Measurements from ENCODE around the gene ZMIZ2.

GRCh38 chr7:44814919-44815318 is 66.3 kb downstream of the ZMIZ2 start:
- TF ChIP-seq EP300 (IDR thresholded peaks at IDR 0.05; ENCODE audit: borderline replicate concordance in 1 of 2, low read depth in 2 of 2, low read length in 2 of 2) = no peak
- no peak for TF ChIP-seq FOSL1 (IDR thresholded peaks at IDR 0.05; ENCODE audit: insufficient read depth, low read depth, low read length)
- no peak for TF ChIP-seq POLR2AphosphoS5 (IDR thresholded peaks at IDR 0.05; ENCODE audit: low read depth, low read length)
- no peak for TF ChIP-seq BCL11A (IDR thresholded peaks at IDR 0.05; ENCODE audit: low read depth in 2 of 2, low read length in 2 of 2)
- no peak for TF ChIP-seq SUZ12 (IDR thresholded peaks at IDR 0.05; ENCODE audit: low read length)
- TF ChIP-seq, protein P1, sequence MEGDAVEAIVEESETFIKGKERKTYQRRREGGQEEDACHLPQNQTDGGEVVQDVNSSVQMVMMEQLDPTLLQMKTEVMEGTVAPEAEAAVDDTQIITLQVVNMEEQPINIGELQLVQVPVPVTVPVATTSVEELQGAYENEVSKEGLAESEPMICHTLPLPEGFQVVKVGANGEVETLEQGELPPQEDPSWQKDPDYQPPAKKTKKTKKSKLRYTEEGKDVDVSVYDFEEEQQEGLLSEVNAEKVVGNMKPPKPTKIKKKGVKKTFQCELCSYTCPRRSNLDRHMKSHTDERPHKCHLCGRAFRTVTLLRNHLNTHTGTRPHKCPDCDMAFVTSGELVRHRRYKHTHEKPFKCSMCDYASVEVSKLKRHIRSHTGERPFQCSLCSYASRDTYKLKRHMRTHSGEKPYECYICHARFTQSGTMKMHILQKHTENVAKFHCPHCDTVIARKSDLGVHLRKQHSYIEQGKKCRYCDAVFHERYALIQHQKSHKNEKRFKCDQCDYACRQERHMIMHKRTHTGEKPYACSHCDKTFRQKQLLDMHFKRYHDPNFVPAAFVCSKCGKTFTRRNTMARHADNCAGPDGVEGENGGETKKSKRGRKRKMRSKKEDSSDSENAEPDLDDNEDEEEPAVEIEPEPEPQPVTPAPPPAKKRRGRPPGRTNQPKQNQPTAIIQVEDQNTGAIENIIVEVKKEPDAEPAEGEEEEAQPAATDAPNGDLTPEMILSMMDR (IDR thresholded peaks at IDR 0.05; ENCODE audit: control extremely low read depth in 1 of 3, insufficient read depth in 1 of 3, low read depth in 1 of 3, low read length in 3 of 3) = no peak
- no peak for TF ChIP-seq NANOG (IDR thresholded peaks at IDR 0.05; ENCODE audit: insufficient read depth, low read depth, low read length, poor library complexity, severe bottlenecking)
- TF ChIP-seq ZNF274 (IDR thresholded peaks at IDR 0.05; ENCODE audit: borderline replicate concordance, extremely low read depth, low read length) = no peak
- TF ChIP-seq, protein P2, sequence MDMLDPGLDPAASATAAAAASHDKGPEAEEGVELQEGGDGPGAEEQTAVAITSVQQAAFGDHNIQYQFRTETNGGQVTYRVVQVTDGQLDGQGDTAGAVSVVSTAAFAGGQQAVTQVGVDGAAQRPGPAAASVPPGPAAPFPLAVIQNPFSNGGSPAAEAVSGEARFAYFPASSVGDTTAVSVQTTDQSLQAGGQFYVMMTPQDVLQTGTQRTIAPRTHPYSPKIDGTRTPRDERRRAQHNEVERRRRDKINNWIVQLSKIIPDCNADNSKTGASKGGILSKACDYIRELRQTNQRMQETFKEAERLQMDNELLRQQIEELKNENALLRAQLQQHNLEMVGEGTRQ (IDR thresholded peaks at IDR 0.05; ENCODE audit: low read length) = no peak
- no peak for TF ChIP-seq RBBP5 (IDR thresholded peaks at IDR 0.05; ENCODE audit: borderline replicate concordance, low read depth, low read length)
- TF ChIP-seq POLR2A (IDR thresholded peaks at IDR 0.05; ENCODE audit: control extremely low read depth in 1 of 2, low read depth in 2 of 2, low read length in 2 of 2) = no peak

All from H1 (cell line).